HFFc6 (cell line): Measurements from ENCODE around the gene RPS6KB2. TPM values are rescaled to one million over a fixed set of nuclear protein-coding genes. Genes with fewer than 3 reads are reported as not detected.
"Not testable (repeated sequence)": the region's sequence is repeated elsewhere in the genome, so short reads cannot be mapped to it uniquely, and the experiment has no call there.

Experiments
- DNase-seq: peaks from one replicate; pipeline ENCODE4 v3.0.0-alpha.2; 2018
- H3K27ac Mint-ChIP-seq: 2 replicates; pipeline ENCODE4 v1.8.0; 2020; ENCODE audit warnings: mild to moderate bottlenecking, mixed read lengths
- H3K27me3 Mint-ChIP-seq: 2 replicates; pipeline ENCODE4 v1.8.0; 2021; ENCODE audit warnings: mild to moderate bottlenecking, moderate library complexity, mixed read lengths; ENCODE audit not compliant: insufficient read depth
- H3K36me3 Mint-ChIP-seq: 2 replicates; pipeline ENCODE4 v1.8.0; 2021; ENCODE audit warnings: low read depth, mixed read lengths
- H3K4me1 Mint-ChIP-seq: 2 replicates; pipeline ENCODE4 v1.8.0; 2020; ENCODE audit warnings: low read depth, mixed read lengths
- H3K4me3 Mint-ChIP-seq: 2 replicates; pipeline ENCODE4 v1.8.0; 2020; ENCODE audit warnings: mild to moderate bottlenecking, moderate library complexity, mixed read lengths
- H3K9me3 Mint-ChIP-seq: 2 replicates; pipeline ENCODE4 v1.8.0; 2020; ENCODE audit warnings: mild to moderate bottlenecking, mixed read lengths
- total RNA-seq, 6 experiments: library from RNA; stranded (reverse); fragmentation: NEBNext Ultra II Directional; extraction: Animal tissue kit (Norgen Biotek cat#: 25700); gene quantifications; 2 replicates in 1 of 6; 3 replicates in 5 of 6; pipeline ENCODE4 v1.2.3, GENCODE V29; 2021
- TF ChIP-seq, protein P1 (sequence below): fragments of 200-600 bp; sonication (generic); IDR thresholded peaks from 2 replicates; pipeline ENCODE4 v1.5.0; 2021; ENCODE audit warnings: antibody characterized with exemption, mild to moderate bottlenecking

RPS6KB2 gene
- total RNA-seq, 6 experiments from 2014 or later = 51.5 to 58.4 (median 55.8) TPM

DNA sequence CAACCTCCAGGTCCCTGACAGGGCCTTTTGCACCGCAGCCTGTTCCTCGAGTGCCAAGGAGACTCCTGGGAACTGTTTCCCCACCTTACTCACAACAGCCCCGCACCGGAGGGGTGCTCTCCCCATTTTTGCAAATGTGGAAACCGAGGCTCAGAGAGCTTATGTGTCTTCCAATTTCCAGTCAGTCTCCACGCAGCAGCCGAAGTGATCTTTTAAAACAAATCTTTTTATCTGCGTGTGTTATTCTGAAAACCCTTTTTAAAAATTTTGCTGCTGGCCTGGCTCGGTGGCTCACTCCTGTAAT is 41.2 kb downstream of the RPS6KB2 start:
- Mint-ChIP-seq H3K4me3 (peak overlapping the region; percentile 87), H3K9me3 (no peaks in the 10 kb centered on the region), H3K27ac (peak overlapping the region; percentile 77), H3K27me3 (peaks cover 4% of the 10 kb centered on the region), H3K4me1 (peaks cover 12% of the 10 kb centered on the region; the same call in 1 of the 2 replicates), H3K36me3 (peaks cover 4% of the 10 kb centered on the region; the same call in 1 of the 2 replicates)
- TF ChIP-seq, protein P1, sequence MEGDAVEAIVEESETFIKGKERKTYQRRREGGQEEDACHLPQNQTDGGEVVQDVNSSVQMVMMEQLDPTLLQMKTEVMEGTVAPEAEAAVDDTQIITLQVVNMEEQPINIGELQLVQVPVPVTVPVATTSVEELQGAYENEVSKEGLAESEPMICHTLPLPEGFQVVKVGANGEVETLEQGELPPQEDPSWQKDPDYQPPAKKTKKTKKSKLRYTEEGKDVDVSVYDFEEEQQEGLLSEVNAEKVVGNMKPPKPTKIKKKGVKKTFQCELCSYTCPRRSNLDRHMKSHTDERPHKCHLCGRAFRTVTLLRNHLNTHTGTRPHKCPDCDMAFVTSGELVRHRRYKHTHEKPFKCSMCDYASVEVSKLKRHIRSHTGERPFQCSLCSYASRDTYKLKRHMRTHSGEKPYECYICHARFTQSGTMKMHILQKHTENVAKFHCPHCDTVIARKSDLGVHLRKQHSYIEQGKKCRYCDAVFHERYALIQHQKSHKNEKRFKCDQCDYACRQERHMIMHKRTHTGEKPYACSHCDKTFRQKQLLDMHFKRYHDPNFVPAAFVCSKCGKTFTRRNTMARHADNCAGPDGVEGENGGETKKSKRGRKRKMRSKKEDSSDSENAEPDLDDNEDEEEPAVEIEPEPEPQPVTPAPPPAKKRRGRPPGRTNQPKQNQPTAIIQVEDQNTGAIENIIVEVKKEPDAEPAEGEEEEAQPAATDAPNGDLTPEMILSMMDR = no peak; the same call in 1 of the 2 replicates
- DNase-seq = no peak

DNA sequence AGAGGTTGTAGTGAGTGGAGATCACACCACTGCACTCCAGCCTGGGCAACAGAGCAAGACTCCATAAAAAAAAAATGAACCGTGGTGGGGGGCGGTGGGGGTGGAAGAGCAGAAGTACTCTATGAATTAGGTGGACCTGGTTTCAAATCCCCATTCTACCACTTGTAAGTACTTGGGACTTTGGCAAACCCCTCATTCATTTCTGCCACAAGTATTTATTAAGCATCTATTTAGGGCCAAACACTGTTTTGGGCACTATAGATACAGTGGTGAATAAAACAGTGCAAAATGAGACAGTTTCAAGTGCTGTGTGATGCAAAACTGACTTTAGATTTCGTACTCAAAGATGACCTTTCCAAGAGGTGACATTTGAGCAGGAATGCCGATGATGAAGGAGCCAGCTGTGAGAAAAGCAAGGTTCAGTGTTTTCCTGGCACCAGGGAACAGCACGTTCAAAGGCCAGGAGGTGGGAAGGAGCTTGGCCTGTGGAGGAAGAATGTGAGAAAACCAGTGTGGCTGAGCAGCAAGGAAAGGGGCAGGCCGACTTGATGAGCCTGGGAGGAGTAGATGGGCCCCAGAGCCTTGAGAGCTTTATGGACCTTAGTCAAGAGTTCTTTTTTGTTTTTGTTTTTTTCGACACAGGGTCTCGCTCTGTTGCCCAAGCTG is 42.2 kb downstream of the RPS6KB2 start:
- peaks cover 8% of the 10 kb centered on the region; the same call in 1 of the 2 replicates for H3K4me1 Mint-ChIP-seq
- peaks cover 7% of the 10 kb centered on the region for H3K27me3 Mint-ChIP-seq
- H3K27ac Mint-ChIP-seq = no peak overlapping the region
- TF ChIP-seq, protein P1 = no peak
- no peaks in the 10 kb centered on the region for H3K9me3 Mint-ChIP-seq
- no peak for DNase-seq
- H3K36me3 Mint-ChIP-seq = peaks cover under 1% of the 10 kb centered on the region; the same call in 1 of the 2 replicates
- no peak overlapping the region; the same call in 1 of the 2 replicates for H3K4me3 Mint-ChIP-seq

DNA sequence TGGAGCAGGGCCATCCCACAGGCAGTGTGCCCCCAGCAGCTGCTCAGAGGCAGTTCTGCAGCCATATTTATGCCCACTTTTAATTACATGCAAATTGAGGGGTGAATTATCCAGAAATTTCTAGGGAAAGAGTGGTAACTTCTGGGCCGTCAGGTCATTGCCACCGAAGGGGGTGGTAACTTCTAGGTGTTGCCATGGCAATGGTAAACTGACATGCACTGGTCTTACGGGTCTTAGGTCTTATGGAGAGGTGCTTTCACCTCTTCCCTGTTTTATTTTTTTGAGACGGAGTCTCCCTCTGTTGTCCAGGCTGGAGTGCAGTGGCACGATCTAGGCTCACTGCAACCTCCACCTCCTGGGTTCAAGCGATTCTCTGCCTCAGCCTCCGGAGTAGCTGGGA is 44.6 kb downstream of the RPS6KB2 start:
- no peak for DNase-seq
- H3K4me1 Mint-ChIP-seq = peaks cover 6% of the 10 kb centered on the region; the same call in 1 of the 2 replicates
- H3K27ac Mint-ChIP-seq = no peak overlapping the region

DNA sequence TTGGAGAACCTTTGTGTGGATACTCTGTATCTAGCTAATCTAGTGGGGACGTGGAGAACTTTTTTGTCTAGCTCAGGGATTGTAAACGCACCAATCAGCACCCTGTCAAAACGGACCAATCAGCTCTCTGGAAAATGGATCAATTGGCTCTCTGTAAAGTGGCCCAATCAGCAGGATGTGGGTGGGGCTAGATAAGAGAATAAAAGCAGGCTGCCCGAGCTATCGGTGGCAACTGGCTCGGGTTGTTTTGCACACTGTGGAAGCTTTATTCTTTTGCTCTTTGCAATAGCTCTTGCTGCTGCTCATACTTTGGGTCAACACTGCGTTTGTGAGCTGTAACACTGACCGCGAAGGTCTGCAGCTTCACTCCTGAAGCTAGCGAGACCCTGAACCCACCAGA is 48.4 kb downstream of the RPS6KB2 start:
- not testable (repeated sequence) for H3K9me3 Mint-ChIP-seq, H3K27me3 Mint-ChIP-seq, DNase-seq, H3K36me3 Mint-ChIP-seq, H3K4me1 Mint-ChIP-seq, H3K27ac Mint-ChIP-seq, H3K4me3 Mint-ChIP-seq

More for the DNA sequence above, 44.6 kb downstream of the RPS6KB2 start:
- TF ChIP-seq, protein P1 = no peak
- Mint-ChIP-seq H3K9me3 (no peaks in the 10 kb centered on the region), H3K36me3 (peaks cover 5% of the 10 kb centered on the region; the same call in 1 of the 2 replicates), H3K4me3 (no peak overlapping the region), H3K27me3 (peaks cover 7% of the 10 kb centered on the region)

DNA sequence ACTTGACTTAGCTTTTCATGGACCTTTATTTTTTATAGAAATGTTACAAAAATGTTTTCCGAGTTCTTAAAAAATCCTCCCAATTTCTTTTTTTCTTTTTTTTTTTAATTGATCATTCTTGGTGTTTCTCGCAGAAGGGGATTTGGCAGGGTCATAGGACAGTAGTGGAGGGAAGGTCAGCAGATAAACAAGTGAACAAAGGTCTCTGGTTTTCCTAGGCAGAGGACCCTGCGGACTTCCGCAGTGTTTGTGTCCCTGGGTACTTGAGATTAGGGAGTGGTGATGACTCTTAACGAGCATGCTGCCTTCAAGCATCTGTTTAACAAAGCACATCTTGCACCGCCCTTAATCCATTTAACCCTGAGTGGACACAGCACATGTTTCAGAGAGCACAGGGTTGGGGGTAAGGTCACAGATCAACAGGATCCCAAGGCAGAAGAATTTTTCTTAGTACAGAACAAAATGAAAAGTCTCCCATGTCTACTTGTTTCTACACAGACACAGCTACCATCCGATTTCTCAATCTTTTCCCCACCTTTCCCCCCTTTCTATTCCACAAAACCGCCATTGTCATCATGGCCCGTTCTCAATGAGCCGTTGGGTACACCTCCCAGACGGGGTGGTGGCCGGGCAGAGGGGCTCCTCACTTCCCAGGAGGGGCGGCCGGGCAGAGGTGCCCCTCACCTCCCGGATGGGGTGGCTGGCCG is 49.2 kb downstream of the RPS6KB2 start:
- not testable (repeated sequence) for H3K4me1 Mint-ChIP-seq, H3K27ac Mint-ChIP-seq, H3K4me3 Mint-ChIP-seq, H3K9me3 Mint-ChIP-seq, H3K27me3 Mint-ChIP-seq, DNase-seq, H3K36me3 Mint-ChIP-seq

DNA sequence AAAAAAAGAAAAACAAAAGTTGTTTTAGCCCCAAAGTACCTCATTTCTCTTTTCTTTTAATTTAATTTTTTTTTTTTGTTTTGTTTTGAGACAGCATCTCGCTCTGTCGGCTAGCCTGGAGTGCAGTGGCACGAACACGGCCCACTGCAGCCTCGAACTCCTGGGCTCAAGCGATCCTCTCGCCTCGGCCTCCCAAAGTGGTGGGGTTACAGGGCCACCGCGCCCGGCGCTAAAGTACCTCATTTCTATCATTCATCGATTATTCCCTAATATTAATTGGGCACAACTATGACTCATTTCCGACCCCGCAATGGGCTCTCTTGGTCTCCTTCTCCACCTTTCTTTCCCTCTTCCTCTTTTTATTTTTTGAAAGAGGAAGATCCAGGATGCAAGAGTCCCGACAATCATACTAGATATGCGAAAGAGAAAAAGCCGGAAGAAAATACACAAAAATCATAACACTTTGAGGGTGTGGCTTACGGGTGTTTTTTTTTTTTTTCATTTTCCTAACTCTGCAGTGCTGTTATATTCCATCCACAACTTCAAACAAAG is 54.1 kb downstream of the RPS6KB2 start:
- peaks cover 5% of the 10 kb centered on the region; the same call in 1 of the 2 replicates for H3K9me3 Mint-ChIP-seq
- peak overlapping the region; percentile 98 for H3K4me3 Mint-ChIP-seq
- H3K27me3 Mint-ChIP-seq = peaks cover 2% of the 10 kb centered on the region
- H3K4me1 Mint-ChIP-seq = peaks cover 38% of the 10 kb centered on the region
- peaks cover 17% of the 10 kb centered on the region for H3K36me3 Mint-ChIP-seq
- TF ChIP-seq, protein P1 = no peak
- no peak for DNase-seq
- peak overlapping the region; percentile 99 for H3K27ac Mint-ChIP-seq
